GM18526 (cell line): ENCODE measurements around the gene ARHGEF11.

Source experiments
- POLR2A ChIP-seq: IDR thresholded peaks from 3 replicates; pipeline ENCODE4 v1.6.1; 2011; ENCODE audit not compliant: insufficient read length; ENCODE audit errors: extremely low read depth

ARHGEF11 gene

GRCh38 chr1:156904187-156904959 lies 141.2 kb downstream of the ARHGEF11 start:
- TF ChIP-seq POLR2A = no peak

GRCh38 chr1:156903328-156904091 lies 142.0 kb downstream of the ARHGEF11 start:
- no peak for TF ChIP-seq POLR2A

GRCh38 chr1:156901966-156902915 lies 143.3 kb downstream of the ARHGEF11 start:
- no peak for TF ChIP-seq POLR2A

GRCh38 chr1:156901590-156901900 lies 144.0 kb downstream of the ARHGEF11 start:
- no peak for TF ChIP-seq POLR2A

GRCh38 chr1:156900896-156901589 lies 144.5 kb downstream of the ARHGEF11 start:
- TF ChIP-seq POLR2A = no peak

- TF ChIP-seq POLR2A = no peak
These were observed 145.4 kb downstream of the ARHGEF11 start for GRCh38 chr1:156899956-156900718.

- no peak for TF ChIP-seq POLR2A
These were observed 146.4 kb downstream of the ARHGEF11 start for GRCh38 chr1:156898971-156899664.

GRCh38 chr1:156898161-156898566 lies 147.4 kb downstream of the ARHGEF11 start:
- TF ChIP-seq POLR2A = no peak

GRCh38 chr1:156897078-156897825 lies 148.3 kb downstream of the ARHGEF11 start:
- no peak for TF ChIP-seq POLR2A

- no peak for TF ChIP-seq POLR2A
These were observed 149.0 kb downstream of the ARHGEF11 start for GRCh38 chr1:156896490-156897033.

- no peak for TF ChIP-seq POLR2A
These were observed 149.6 kb downstream of the ARHGEF11 start for GRCh38 chr1:156895927-156896326.

GRCh38 chr1:156895455-156895812 lies 150.1 kb downstream of the ARHGEF11 start:
- no peak for TF ChIP-seq POLR2A
